Dedifferentiated amniotic fluid mesenchymal stem cell (primary cell): ENCODE measurements around the gene SPACA6.

Experiments used
- DNase-seq: peaks from one replicate; pipeline ENCODE4 v3.0.0-alpha.2; 2016; ENCODE audit errors: extremely low spot score

The SPACA6 gene

DNA sequence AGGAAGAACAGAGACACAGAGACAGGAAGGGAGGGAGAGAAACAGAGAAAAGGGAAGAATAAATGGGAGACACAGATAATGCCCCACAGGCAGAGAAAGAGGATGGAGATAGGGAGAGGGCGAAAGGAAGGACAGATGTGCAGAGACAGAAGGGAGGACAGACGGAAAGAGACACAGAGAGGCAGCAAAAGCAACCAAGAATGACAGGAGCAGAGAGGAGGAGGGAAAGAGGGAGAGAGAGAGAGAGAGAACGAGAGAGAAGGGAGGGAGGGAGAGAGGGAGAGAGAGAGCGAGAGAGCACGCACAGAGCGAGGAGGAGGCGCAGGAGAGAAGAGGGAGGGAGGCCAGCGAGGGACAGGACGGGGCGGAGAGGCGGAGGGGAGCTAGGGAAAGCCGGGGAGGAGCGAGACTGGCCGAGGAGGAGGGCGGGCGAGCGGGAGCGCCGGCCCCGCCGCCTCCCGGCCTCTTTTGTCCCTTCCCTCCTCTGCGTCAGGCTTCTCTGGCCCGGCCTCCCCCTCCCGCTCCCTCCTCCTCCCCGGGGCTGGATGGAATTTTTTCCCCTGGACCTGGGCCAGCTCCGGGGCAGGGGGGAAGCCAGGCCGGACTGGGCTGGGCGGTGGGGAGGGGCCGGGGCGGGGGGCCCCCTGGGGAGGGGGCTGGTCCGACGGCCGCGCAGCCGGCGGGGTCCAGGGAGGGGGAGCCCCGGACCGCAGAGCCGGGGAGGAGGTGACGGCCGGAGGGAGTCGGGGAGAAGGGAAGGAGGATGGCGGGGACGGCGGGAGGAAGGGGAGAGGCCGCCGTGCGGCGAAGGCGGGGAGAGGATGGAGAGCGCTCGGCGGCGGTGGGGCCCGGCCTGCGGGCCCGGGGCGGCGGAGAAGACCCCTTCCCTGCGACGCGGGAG, 4.2 kb upstream of the SPACA6 start:
- peak; percentile 97 for DNase-seq

DNA sequence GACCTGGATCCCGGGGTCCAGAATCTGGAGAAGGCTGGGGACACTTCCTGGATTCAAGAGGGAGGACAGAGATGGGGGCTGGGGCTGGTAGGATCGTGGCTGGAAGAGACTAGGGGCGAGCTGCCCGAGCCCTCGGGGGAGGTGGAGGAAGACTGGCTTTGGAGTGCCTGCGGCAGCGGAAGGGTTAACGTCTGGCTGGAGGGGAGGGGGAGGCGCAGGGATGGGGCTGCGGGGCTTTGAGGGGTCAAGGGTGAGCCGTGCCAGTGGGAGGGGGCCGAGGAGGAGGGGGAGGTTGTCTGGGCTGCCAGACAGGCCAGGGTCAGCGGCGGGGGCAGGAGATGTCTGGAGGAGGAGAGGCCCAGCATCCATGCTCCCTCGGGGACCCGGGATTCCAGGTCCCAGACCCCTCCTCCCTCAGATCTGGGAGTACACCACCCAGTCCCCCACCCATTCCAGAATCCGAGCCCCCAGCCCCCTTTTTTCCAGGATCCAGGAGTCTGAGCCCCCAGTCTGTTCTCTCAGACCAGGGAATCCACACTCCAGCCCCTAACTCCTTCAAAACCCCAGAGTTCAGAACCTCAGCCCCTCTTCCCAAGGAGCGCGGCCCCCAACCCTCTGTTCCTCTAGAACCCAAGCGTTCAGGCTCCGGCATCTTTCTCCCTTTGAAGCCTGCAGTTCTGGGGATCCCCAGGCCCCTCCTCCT, 3.2 kb upstream of the SPACA6 start:
- peak; percentile 27 for DNase-seq

DNA sequence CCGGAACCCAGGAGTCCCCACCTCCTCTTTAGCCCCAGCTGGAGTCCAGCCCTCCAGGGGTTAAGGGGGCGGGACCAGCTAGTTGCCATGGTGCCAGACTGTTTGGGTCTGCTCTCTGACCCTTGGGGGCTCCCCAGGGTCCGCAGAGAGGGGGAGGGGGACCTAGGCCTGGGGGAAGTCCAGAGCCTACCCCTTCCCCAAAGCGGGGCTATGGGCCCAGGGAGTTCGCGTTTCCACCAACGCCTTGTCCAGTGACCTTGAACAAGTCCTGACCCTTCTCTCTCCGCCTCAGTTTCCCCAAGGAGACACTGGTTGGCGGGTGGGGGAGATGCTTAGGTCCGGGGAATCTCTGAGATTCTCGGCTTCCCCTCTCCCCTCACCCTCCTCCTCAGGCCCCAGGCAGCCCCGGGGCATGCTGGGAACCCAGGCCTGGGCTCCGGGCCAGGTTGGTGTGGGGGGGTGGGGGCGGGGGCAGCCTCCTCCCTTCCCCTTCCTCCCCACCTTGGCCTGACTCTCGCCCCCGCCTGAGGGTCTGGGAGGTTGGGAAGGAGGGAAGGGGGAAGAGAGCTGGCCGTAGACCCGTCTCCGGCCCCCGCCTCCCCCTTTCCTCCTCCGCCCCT, 2.6 kb upstream of the SPACA6 start:
- DNase-seq, result peak; percentile 58

DNA sequence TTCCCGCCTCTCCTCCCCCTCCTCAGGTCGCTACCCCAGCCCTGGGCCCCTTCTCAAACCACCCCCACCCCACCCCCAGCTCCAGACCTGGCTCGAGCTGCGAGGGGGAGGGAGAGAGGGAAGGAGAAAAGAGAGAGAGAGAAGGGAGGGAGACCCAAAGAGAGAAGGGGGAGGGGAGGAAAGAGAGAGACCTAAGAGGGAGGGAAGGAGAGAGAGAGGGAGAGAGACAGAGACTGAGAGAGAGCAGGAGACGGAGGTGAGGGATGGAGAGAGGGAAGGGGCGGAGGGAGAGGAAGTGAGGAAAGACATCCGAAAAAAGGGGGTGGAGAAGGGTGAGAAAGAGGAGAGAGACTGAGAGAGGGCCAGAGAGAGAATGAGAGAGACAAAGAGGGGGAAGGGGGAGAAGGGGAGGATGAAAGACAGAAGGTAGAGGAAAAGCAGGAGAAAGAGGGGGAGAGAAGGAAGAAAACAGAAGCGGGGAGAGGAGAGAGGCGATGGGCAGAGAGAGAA, 2.0 kb upstream of the SPACA6 start:
- DNase-seq, result peak; percentile 45

DNA sequence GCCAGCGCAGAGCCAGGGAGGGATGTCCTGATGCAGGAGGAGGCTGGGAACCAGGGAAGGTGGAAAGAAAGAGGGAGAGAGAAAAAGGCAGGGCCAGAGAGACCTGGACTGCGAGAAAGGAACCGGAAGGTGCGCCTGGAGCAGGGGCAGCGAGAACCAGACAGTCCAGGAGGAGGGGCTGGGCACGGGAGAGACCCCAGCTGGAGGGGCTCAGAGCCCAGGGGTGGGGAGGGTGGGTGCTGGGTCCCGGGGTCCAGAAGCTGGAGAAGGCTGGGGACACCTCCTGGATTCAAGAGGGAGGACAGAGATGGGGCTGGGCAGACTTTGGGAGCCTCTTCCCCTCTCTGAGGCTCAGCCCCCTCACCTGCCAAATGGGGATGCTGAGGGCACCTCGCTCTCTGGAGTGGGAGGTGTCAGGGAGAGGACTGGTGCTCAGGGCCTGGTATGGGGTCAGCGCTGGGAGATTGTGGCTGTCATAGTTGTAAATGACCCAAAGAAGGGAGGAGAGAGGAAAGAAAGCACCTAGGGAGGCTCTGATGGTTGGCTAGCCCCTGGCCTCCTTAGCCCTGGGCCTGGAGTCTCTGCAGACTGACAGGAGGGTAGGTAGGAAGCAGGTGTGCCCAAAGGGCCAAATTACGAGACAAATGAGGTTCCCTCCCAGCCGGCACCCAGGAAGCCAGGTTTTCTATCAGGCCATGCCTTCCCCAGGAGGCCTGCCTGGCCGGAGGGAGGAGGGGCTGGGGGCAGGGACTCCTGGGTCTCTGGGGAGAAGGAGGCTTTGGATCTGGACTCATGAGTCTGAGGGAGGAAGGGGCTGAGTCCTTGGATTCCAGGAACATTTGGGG, 1.3 kb upstream of the SPACA6 start:
- DNase-seq, result no peak

DNA sequence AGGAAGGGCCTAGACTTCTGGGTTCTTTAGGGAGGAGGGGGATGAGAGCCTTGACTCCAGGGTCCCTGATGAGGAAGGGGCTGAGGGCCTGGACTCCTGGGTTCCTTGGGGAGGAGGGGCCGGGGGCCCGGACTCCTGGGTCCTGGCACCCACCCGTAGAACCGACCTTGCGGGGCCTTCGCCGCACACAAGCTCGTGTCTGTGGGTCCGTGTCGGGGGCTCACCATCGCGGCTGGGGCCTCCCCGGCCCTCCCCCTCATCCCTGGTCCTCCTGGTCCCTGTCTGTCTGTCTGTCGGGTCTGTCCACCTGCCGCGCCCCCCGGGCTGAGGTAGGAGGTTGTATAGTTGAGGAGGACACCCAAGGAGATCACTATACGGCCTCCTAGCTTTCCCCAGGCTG, 662 bp upstream of the SPACA6 start:
- no peak for DNase-seq

DNA sequence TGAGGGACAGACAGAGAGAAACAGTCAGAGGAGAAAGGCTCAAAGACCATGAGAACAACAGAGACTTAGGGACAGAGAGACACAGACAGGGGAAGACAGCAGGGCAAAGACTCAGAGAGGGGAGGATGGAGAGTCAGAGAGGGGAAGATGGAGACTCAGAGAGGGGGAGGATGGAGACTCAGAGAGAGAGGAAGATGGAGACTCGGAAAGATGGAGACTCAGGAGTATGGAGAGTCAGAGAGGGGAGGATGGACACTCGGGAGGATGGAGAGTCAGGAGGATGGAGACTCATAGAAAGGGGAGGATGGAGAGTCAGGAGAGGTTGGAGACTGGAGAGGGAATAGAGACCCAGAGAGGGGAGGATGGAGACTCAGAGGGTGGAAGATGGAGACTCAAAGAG, 689 bp downstream of the SPACA6 start:
- DNase-seq, result no peak

DNA sequence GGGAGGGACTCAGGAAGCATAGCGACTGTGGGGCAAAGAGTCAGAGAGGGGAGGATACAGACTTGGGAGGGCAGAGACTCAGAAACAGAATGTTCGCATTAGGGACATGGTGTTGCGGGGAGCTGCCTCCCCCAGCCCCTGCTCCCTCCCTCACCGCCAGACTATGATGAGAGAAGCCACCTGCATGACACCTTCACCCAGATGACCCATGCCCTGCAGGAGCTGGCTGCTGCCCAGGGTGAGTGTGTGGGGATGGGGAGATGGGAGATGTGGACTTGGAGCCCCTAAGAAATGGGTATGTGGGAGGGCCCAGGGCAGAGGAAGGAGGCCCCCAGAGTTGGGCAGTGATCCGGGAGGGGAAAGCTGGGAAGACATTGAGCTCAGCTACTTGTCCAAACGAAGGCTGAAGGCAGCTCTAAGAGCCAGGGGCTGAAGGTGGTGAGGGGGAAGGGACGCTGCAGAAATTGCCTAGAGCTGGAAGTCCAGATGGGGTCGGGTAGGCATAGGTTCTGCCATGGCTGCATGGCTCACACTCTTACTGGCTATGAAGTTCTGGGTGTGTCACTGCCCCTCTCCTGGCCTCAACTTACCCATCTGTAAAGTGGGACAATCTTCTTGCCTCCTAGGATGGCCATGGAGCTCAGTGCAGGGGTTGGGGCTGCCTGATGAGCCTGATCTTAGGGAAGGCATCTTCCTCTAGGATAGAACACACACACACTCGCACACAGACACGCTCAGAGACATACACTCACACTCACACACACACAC, 1.4 kb downstream of the SPACA6 start:
- DNase-seq, result no peak

DNA sequence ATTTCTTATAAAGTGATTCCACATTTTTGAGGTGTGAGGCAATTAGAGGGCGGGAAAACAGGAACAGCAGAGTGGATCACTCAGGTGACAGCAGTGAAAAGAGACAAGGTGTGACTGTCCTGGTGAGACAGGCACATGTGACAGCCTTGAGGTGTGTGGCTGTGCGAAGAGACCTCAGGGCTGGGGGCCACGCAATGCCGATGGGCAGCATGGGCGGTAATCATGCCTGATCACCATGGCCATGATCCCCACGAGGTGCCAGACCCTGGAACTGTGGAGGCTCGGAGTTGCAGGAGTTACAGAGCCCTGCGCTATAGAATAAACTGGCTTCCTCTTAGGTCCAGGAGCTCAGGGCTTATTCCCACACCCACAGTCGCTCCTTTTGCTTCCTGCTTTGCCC, 2.0 kb downstream of the SPACA6 start:
- DNase-seq, result no peak

DNA sequence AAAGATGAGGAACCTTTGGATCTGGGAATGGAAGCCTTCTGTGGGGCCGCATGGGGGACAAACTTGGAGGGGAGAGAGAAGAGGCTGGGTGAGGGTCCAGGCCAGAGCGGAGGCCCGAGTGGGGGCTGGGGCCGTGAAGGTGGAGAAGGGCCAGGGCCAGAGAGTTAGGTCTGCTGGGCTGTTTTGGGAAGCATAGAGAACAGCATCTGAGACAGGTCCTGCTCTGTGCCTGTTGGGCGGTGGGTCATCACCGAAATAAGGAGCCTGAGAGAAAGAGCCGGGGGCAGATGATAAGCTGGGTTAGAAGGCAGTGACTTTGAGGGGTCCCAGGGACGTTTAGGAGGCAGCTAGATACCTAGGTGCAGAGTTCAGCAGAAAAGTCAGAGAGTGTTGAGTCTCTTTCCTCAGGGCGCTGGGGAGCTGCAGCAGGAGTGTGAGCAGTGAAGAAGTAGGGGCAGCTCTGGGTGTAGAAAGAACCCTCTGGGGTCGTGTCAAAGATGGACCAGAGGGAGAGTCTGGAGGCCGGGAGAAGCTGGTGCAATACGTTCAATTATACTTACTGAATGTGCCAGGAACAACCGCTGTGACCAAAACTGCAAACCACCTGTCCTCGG, 2.7 kb downstream of the SPACA6 start:
- no peak for DNase-seq

DNA sequence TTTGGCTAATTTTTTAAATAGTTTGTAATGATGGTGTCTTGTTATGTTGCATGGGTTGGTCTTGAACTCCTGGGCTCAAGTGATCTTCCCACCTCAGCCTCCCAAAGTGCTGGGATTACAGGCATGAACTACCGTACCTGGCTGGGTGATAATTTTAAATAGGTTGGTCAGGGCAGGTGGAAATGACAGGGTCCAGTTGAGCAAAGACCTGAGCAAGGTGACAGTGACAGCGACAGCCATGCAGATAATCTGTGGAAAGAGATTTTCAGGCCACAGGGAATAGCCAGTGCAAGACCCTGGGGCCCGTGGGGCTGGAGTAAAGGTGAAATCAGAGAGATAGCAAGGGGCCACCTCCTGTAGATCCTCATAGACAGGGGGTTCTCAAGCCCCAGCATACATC, 3.5 kb downstream of the SPACA6 start:
- DNase-seq, result no peak

DNA sequence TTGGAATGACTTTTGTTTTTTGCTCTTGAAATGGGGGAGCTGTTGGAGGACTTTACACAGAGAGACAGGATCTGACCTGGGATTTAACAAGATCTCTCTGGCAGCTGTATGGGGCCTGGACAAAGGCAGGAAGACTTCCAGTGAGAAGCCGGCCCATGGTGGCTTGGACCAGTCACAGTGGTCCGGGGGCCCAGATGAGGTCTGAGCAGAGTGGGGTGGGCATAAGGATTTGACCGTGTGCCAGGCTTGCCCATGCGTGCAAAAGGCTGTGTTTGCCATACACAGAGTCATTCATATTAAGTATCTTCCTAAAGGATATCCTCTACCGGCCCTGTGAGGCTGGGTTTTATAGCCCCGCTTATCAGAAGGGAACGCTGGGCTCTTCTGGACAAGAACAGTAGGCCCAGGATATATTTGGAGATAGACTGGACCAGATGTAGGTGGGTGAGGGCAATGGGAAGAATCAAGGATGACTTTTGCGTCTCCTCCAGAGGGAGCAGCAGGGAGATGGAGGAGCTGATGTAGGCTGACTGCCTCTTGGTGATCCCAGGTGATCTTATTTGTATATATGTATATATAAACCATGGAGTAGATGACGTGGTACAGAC, 4.1 kb downstream of the SPACA6 start:
- DNase-seq, result no peak

DNA sequence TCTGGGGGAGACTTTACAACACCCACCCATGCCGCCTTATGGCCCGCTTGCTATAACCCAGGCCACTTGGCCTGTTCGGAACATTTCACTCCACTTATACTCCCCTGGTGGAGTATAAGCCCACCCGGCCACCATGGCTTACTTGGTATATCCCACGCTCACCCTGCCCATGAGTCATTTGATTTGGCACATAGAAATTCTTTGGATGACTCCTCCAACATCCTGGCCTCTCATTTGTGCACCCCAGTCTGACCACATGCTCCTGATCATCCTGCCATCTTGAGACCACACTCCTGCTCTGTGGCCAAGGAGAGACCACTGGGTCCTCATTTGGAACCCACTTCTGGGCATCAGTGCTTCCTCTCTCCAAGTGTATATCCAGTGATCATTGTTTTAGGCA, 5.2 kb downstream of the SPACA6 start:
- no peak for DNase-seq

DNA sequence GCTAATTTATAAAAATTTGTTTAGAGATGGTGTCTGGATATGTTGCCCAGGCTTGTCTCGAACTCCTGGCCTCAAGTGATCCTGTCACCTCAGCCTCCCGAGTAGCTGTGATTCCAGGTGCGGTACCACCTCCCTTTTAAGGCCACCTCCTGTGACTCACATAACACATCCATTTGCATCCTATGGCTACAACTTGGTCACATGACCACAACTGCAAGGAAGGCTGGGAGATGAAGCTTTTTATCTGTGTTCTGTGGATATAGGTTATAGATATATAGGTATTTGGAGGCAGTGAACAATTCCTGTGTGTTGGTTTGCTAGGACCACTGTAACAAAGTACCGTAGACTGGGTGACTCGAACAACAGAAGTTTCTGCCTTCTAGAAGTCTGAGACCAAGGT, 6.0 kb downstream of the SPACA6 start:
- no peak for DNase-seq

DNA sequence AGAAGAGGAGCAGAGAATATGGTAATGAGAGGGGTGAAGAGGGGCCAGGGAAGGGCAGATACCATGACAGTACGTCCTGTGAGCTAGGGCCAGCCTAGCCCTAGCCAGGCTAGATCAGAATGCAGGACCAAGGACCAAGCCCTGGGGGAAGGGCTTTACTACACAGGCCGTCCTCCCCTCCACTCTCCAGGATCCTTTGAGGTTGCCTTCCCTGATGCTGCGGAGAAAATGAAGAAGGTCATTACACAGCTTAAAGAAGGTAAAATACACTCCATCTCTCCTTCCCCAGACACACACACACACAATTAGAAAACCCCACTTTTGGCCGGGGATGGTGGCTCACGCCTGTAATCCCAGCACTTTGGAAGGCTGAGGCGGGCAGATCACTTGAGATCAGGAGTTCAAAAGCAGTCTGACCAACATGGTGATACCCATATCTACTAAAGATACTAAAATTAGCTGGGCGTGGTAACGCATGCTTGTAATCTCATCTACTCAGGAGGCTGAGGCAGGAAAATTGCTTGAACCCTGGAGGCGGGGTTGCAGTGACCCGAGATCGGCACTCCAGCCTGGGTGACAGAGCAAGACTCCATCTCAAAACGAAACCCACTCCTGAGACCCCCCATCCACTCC, 8.5 kb downstream of the SPACA6 start:
- no peak for DNase-seq

DNA sequence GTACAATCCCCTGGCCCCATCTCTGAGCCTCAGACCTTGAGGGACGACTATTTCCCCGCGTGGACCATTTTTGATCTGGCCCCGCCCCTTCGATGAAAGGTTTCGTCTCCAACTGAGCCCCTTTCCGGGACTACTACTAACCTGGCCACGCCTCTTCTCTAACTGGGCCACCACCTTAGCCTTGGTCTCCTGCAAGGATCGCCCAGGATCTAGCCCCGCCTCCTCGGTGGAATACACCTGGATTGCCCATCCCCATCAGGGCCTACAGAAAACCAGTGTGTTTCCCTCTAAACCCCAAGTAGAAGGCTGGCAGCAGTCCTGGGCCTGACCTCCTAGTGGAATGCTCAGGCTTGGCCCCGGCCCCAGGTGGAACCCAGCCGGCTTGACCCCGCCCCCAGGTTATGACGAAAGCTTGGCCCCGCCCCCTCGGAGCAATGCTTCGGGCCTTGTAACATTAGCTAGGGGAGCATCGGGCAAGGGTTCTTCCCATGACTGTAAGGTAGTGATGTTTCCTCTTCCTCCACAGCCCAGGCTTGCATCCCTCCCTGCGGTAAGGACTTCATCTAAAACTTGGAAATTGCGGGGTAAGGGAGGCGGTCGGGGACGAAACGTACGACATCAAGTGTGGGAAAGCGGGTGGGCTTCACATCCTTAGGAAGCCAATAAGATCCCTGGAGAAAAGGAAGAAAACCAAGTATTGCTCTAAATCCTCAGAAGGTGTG, 9.1 kb downstream of the SPACA6 start:
- DNase-seq, result no peak

DNA sequence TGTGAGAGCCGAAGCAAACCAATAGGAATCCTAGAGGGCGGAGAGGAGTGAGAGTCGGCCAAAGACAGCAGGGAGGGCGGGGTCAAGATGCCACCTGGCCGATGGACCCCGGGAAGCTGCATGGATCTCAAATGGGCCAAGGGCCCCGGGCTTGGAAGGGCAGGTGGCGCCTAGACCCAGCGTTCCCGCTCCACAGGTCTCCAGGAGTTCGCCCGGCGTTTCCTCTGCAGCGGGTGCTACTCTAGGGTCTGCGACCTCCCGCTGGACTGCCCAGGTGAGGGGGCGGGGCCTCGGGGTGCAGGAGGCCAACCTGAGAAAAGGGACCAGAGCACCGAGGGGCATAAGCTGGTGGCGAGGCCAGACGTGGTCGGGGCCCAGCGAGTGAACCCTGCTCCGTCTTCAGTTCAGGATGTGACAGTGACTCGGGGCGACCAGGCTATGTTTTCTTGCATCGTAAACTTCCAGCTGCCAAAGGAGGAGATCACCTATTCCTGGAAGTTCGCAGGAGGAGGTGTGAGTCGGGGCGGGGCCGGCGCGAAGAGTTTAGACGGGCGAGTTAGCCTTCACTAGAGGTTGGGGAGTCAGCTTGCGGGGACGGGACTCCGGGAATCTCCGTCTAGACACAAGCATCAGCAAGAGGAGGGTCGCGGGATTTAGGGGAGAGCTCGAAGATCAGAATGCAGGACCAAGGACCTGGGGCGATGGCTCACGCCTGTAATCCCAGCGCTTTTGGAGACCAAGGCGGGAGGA, 9.9 kb downstream of the SPACA6 start:
- no peak for DNase-seq
